DMS153 treated with DMSO at 0.1 percent for 48 hours (cell line): Measurements from ENCODE around the gene FRK.
"Not testable (repeated sequence)": the region's sequence is repeated elsewhere in the genome, so short reads cannot be mapped to it uniquely, and the experiment has no call there.

Experiments
- DNase-seq: peaks from one replicate; lab custom pipeline; 2025; ENCODE audit not compliant: unreplicated experiment; lab: John Stamatoyannopoulos, UW

The FRK gene

DNA sequence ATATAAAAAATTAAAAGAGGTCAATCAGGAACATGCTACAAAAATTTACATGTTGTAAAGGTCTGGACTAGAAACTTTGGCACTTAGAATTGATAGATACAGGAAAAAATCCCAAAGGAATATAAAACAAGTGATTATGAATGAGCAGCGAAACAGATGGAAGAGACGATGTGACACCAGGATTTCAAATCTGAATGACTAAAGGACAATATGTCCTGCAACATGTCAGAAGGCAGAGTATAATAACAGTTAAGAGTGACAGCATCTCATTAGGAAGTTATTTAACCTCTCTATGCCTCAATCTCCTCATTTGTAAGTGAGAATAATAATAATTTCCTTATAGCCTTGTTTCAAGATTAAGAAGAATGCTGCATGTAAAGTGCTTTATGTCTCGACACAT, 50.3 kb downstream of the FRK start:
- no peak for DNase-seq

DNA sequence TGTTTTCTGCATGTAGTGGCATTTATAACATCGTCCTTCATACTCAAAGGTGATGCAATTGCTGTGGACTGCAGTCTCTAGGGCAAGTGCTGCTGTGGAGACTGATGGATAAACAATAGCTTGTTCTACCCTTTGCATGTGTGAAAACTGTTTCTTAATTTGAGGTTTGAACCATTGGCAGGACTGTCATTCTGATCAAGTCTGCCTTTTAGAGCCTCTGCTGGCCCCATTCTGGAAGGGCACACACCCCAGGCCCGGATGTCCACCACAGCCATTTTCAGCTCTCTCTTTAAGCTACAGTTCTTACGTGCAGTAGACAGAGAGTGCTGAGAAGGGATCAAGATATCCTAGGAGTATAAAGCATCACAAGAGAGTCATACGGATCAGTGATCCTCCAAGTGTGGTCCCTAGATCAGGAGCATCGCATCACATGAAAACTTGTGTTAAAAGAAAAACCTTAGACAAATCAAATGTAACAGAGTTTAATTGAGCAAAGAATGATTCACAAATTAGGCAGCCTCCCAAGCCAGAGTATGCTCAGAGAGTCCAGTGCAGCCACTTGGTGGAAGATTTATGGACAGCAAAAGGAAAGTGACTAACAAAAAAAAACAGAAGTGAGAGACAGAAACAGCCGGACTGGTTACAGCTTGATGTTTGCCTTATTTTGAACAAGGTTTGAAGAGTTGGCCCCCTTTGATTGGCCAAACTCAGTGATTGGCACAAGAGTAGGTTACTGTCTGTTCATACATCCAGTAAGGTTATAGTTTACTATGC, 52.0 kb downstream of the FRK start:
- no peak for DNase-seq

DNA sequence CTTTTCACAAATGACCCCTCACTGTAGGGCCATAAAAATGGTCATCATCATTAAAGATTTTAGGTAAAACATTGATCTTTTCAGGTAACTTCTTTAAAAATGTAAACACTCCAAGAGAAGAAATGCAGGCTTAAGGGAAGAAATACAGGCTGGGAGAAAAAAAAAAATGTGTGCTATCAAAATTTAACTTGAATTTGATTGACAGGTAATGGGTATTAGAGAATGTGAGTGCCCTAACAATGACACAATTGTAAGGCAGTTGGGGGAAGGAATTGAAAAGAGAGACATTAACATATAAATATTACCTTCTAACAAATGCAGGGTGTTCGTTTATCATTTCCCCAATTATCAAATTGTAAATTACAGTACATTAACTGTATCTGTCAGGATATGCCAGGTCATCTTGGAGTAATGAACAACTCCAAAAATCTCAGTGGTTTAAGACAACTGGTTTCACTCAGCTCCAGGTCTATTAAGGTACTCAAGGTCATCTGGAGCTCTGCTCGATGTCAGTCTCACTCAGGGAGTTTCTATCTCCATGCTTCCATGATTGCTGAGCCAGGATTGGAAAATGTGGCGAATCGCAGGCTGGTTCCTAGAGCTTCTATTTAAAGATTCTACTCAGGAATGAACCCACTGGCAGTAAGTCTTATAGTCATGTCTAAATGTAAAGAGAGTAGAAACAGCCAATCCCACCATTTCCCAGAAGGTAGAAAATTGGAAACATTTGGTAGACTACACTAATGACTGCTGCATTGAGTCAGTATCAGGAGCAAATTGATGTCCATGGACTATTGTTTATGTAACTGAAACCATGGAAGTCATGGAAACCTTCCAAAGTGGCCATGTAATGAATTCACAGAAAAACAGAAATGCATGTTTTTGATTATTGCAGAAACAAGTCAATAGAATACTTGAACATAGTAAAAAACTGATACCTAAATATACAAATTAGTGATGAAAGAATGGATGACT, 55.6 kb downstream of the FRK start:
- no peak for DNase-seq

DNA sequence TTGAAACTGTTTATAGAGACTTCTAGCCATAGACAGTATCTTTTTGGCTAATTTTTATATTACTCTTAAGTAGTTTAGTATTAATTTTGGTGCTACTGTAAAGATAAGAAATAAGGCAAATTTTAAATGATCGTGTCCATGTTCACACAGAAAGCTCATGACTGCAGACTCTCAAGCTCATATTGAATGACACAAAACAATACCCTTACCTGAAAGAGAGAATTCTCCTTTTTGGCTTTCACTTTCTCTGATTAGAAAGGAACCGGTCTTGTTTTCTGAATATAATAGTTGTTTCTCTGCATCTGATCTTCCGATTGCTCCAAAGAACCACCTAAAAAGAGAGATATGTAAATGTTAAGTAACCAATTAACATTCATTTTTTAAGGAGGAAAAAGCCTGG, 57.0 kb downstream of the FRK start:
- no peak for DNase-seq

DNA sequence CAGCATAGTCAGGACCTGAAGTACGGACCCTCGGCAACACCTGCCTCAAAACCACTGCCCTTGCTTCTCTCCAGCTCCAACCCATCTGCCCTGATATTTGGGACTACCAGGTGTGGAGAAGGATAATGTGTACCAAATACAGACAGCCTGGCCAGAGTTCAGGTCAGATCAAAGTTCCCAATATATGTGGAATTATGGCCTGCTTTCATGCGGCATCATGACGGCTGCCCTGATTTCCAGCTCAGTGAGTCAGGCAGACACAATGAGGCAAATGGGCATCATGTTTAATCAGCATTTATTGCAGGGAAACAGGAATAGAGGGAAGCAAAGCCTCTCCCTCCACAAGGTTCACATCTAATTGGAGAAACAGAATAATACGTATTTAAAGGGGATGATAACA, 57.9 kb downstream of the FRK start:
- DNase-seq = no peak

DNA sequence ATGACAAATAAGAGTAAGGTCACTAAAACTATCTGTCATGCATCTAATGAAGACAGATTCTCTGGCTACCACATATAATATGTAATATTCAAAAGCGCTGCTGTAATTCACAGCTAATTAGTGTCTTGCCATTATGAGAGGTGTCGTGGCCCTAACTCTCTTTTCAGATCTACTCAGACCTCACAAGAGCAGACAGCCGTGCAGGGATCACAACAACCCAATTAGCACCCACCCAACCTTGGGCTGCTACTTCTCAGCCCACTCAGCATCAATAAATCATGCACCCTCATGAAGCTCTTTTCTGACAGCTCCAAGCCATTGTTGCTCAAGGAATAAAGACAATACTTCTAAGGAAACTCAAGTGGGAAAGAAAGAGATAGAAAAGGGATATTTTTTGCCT, 61.5 kb downstream of the FRK start:
- DNase-seq = no peak

DNA sequence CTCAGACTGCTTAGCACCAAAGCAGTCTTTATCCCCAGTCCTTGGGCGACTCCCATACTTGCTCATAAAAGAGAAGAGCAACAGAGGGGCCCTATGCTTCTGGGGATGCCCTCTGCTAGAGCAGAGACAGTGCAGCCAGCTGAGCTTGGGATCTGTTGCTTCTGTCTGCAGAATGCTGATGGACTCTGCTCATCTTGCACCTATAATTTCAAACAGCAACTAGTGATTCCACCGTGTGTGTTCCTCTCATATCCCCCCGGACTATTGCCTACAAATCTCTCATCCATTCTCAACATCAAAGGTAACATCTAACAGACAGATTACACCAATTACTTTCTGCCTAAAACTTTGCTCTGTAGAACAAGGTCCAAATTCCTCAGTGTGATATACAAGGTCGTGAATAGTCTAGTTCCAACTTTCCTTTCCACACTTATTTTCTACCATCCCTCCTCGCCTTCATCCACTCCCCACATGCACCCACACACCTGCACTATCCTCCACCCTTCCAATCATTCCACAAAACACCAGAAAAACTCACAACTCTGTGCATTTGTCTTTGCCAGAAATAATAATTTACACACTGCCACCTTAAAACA, 62.6 kb downstream of the FRK start:
- no peak for DNase-seq

DNA sequence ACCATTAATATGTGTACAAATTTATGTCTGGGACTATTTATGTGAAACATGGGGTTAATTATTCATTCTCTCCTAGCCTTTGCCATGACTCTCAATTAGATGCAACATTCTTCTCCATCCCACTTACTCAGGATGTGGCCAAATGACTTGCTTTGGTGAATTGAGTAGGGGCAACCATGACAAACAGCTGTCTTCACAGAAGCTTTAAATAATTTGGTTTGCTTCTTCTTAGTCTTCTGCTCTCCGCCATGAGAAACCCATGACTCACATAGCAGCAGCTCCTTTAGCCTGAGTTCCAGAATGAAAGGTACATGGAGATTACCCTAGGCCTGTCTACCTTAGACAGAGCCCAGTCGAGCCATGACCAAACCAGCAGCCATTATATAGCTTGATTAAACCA, 74.7 kb downstream of the FRK start:
- DNase-seq = no peak

DNA sequence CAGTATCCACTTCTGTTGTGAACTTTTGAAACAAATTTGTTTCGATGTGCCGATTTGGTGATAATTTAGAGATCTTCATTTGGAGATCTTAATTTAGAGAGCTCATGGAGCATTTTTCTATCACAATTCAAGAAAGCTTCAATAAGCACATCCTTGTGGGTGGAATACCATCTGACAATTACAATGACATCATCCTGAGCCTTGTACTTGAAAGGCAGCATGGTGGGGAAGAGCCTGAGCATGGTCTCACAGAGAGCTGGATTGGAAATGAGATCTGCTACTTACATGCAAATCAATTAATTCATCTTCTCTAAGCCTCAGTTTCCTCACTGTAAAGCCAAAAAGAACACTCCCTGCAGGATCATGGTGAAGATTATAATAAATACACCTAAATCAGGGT, 75.9 kb downstream of the FRK start:
- no peak for DNase-seq

DNA sequence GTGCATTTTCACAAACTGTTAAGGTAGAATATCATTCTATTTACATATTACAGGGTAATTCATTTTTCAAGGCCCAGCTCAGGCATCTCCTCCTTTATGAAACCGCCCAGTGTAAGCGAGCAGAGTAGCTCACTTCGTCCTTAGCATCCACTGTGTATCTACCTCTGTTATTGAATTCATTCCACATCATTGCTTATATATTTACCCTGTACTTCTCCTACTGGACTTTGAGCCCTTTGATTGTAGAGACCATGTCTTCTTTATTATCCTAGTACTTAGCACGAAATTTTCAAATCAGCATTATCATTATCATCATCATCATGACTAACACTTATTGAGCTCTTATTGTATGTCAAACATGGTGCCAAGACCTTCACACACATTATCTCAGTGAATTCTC, 76.7 kb downstream of the FRK start:
- DNase-seq = no peak

DNA sequence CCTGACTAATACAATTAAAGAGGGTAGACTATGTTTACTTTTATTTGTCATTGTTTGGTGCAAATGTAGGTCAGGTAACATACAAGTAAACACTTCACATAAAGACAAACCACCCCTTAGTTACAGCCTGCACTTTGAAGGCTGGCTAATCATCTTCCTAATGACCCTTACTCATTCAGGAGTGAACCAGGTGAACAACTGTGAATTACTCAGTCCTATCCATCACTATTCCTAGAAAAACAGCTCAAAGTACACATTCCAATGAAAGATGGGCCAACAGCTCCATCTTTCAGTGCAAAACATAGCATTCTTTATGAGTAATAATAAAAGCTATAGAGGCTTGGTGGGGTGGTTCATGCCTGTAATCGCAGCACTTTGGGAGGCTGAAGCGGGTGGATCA, 78.2 kb downstream of the FRK start:
- DNase-seq = no peak

DNA sequence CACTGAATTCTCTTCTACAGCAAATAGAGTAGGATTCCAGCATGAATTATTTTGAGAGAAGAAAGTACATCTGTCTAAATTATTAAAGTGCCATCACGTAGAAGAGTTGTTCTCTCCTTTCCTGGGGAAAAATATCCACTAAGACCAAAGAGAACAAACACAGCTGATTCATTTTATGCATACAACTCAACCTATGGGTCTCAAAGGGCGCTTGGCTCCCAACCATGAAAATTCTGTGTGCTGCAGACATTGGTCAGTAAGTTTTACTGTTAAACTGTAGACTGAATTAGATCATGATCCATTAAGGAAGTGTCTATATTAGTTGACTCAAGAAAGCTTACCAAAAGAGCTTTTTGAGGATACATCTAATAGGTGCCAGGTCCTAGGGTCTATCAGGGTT, 83.5 kb downstream of the FRK start:
- no peak for DNase-seq

DNA sequence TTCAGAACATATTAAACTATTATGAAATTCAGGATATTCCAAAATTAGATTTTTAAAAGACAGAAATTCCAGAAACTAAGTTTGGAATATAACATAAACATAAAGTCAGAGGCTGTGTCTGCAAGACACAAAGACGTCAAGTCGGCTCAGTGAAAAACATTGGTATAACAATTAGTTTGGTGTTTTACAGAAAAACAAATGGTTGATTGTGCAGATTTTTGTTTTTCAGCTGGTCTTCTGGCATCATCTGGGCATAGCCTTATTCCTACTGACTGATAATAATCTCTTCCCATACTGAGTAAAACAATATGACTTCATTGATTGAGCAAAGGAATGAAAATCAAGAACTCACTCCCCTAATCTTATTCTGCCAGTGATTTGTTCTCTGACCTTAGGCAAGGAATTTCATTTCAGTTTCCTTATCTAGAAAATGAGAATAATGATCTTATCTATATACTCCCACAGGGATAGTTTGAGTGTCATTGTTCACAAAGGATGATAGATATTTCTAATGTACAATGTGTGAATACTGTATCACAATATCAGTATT, 84.3 kb downstream of the FRK start:
- no peak for DNase-seq

DNA sequence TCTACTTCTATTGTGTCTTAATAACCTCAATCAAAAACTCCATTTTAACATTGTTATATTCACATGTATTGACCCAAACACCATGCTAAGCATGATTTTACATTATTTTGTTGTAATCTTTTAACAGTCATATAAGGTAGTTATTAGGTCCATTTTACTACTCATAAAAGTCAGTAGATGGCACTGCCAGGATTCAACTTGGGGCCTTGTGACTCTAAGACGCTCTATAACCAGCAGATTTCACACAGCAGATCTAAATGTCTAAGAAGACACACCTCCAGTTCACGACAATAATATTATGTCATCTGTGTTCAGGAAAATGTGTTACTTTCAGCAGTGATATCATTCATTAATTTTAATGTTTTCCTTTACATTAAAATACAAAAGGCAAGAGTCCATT, 88.0 kb downstream of the FRK start:
- DNase-seq = no peak

DNA sequence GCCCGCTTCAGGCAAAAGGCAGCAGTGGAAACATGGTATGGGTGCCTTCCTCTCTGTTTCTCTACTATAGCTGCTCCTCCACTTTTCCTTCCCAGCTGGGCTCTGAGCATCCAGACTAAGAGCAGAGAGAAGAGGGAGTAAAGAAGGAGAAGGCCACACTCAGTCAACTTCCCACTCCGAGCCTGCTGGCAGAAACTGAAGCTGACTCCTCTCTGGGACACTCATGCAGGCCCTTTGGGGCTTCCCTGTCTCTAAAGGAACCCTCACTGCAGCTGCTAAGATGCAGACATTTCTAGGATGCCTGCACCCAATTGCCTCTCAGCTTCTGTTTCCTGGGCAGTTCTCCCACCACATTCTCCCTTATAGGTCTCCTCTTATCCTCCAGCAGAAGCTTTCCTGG, 88.9 kb downstream of the FRK start:
- no peak for DNase-seq

DNA sequence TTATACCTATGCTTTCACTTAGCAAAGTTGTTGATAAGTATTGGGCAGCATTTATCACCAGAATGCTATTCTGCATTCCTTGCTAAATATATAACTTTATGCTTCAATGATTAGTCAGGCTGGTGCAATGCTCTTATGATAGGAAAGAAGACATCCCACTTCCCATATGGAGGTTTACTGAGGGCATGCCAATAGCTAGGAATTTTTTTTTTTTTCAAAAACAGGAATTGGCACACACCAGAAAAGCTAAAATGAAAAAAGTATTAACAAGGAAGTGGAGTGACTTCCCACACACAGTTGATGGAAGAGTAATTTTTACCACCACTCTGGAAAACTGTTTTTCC, 90.8 kb downstream of the FRK start:
- DNase-seq = no peak

DNA sequence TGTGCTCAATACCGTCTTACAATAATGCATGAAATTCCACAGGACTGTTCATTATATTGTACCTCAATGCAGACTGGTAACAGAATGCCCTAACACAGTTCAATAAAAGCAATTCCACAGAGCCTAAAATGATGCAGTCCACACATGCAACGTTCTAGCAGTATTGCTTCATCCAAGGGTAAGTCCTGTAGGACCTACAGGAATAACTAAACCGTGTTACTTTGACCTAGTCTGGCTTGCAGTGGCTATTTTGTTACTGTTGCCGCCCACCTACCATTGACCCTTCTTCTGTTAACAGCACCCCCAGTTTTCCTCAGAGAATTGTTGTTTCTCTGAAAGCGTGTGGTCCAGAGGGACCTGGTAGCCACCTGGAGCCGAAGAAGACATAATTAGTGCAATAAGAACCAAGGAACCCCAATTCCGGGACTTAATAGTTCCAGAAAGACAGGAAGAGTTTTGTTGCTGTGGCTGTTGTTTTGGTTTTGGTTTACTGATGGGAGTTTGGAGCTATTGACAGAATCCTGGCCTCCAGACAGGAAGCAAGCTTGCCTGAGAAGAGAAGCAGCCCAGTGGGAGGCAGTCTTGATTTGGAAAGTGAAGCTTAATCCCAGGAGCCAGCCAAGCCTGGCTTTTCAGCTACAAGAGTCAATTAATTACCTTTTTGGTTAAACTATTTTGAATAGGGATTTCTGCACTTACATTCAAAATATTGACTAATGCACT, 91.3 kb downstream of the FRK start:
- DNase-seq = no peak

DNA sequence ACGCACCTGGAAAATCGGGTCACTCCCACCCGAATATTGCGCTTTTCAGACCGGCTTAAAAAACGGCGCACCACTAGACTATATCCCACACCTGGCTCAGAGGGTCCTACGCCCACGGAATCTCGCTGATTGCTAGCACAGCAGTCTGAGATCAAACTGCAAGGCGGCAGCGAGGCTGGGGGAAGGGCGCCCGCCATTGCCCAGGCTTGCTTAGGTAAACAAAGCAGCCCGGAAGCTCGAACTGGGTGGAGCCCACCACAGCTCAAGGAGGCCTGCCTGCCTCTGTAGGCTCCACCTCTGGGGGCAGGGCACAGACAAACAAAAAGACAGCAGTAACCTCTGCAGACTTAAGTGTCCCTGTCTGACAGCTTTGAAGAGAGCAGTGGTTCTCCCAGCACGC, 100.4 kb downstream of the FRK start:
- not testable (repeated sequence) for DNase-seq

DNA sequence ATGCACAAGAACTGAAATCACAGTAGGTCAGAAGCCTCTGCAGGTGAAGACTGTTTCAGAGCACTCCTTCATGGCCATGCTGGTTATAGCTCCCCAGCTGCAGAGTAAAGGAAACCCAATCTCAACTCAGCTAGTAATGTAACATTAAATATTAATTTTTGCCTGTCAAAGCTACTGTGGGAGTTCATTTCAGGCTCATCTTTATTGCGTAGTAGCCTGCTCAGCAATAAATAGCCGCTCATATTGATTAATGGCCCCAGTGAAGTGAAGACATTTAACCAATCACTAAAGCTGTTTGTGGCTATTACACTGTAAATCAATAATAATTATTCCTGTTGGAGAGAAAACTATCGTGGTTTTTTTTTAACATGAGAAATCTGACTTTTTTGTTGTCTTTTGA, 101.7 kb downstream of the FRK start:
- no peak for DNase-seq

DNA sequence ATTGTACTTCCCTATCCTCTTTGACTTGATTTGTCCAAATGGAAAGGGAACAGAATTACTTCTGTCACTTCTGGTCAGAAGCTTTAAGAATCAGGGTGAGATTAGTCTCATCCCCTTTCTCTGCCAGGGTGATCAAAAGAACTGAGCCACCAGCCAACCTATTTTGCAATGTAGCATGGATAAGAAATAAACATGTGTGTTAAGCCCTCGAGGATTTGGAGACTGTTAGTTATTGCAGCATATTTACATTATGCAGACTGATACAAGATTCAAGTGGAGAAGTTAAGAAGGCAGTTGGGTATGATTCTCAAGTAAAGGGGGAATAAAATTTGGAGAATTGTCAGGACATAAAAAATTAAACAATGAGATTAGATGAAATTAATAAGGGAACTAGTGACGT, 106.0 kb downstream of the FRK start:
- no peak for DNase-seq

DNA sequence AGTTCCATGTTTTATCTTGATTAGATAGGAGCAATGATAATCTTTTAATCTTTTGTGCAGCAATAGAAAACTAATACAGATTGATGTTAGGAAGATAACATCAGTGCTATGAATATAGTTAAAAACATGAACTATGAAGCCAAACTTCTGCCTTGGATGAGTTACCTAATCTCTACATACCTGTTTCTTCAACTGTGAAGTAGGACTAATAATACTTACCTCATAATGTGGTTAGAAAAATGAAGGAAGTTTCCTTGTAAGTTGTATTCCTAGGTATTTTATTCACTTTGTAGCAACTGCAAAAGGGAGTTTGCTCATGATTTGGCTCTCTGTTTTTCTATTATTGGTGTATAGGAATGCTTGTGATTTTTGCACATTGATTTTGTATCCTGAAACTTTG, 111.9 kb downstream of the FRK start:
- no peak for DNase-seq
